GM21423 (cell line): Measurements from ENCODE around the gene SORBS1.
"Not testable (repeated sequence)": the region's sequence is repeated elsewhere in the genome, so short reads cannot be mapped to it uniquely, and the experiment has no call there.

Source experiments
- ATAC-seq: cut with Tn5 transposase; IDR thresholded peaks from one replicate; pipeline ENCODE4 v1.9.1; 2021; ENCODE audit warnings: mild to moderate bottlenecking, moderate library complexity; ENCODE audit not compliant: unreplicated experiment

SORBS1 gene

GRCh38 chr10:95496246-95496911 lies 64.8 kb downstream of the SORBS1 start:
- no peak for ATAC-seq

GRCh38 chr10:95493862-95494261 lies 67.3 kb downstream of the SORBS1 start:
- ATAC-seq, result no peak

DNA sequence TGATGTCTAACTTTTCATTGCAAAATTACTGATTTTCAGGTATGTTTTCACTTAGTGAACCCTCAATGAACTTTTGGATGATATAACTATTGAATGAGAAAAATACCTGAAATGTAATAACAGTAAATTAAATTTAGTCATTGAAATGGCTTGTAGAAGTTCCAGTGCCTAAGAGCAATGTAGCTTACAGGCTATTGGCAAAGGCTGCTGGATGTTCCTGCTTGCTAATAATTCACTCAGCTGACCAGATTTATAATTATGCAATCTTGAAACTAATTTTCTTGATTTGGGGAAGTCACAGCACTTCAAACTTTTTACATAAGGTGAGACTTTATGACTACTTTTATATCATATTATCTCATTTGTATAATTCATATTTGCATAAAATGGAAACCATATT lies 73.2 kb downstream of the SORBS1 start:
- ATAC-seq, result no peak

- no peak for ATAC-seq
These were observed 75.9 kb downstream of the SORBS1 start for GRCh38 chr10:95485056-95485844.

DNA sequence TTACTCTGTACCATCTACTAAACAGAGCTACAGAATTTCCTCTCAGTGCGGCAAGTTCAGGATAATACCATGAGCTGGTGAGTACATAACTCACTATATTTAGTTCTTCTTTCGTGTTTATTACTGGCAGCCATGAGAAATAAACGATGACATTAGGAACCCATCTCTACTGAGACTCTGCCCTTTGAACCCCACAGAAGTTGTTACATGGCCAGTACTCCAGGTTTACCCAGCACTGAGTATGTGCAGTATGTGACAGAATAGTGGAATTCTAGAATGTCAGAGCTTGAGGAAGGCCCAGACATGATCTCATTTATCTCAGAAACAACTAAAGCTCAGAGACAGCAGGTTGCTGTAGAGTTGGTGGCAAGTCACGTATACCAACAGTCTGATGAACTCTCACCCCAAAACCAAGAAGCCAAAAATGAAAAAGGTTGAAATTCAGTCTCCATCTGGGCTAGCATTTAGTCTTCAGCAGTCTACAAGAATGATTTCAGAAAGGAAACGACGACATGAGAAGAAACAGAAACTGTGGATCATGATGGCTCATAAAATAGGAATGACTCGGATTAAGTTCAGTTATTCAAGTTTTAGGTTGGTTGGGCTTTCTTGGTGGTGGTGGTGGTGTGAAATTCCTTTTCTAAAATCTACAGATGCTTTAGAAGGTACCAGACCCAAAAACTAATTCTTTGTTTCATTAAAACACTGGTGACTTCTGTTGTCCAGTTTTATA lies 78.5 kb downstream of the SORBS1 start:
- no peak for ATAC-seq

GRCh38 chr10:95480901-95481491 lies 80.2 kb downstream of the SORBS1 start:
- no peak for ATAC-seq

- no peak for ATAC-seq
These were observed 80.9 kb downstream of the SORBS1 start for GRCh38 chr10:95480102-95480900.

GRCh38 chr10:95478935-95479334 lies 82.2 kb downstream of the SORBS1 start:
- ATAC-seq, result no peak

- ATAC-seq, result no peak
These were observed 83.0 kb downstream of the SORBS1 start for GRCh38 chr10:95478185-95478584.

- no peak for ATAC-seq
These were observed 84.0 kb downstream of the SORBS1 start for GRCh38 chr10:95477175-95477520.

DNA sequence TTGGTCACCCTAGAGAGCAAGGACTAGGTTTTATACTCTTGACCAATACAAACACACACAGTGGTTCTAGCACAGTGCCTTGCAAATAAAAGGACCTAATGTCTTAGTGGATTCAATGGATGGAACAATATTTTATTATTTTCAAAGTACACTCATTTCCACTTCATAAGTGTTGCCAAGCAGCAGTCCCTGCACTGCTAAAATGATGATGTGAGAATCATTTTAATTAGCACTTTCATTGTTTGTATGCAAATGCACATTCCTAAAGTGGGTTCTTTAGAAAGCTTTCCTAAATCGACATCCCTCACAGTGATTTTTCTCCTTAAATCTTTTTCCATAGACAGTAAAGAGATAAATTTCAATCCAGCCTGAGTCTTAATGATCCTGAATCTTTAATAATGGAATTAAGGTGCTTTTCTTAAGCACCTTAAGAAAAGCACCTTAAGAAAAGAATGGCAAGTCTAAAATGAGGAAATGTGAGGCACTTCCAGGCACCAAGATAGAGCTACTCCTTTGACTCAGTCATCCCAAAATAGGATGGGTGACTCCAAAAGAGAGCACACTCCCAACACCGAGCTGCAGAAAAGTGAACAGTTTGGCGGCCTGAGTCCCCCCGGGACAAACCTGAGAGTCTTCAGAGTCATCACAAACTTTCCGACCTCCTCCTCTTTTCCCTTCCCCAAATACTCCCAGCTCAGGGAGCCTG lies 84.5 kb downstream of the SORBS1 start:
- ATAC-seq, result no peak

- ATAC-seq, result no peak
These were observed 85.2 kb downstream of the SORBS1 start for GRCh38 chr10:95475827-95476468.

DNA sequence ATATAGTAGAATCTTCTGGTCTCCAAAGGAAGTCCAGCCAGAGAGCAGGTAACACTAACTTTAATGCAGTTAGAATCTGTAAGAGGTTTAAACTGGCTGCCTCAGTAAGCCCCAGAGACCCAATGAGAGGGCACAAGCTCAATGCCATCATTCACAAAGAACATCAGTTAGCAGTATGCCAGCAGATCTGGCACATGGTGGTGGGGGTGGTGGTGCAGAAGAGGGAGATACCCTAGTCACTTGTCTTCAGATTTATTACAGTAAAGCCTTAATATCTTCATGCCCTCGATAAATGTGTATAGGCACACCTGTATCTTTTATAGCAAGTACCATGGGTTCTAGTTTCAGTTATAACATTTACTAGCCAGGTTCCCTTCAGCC lies 86.2 kb downstream of the SORBS1 start:
- ATAC-seq, result no peak

- no peak for ATAC-seq
These were observed 86.8 kb downstream of the SORBS1 start for GRCh38 chr10:95474228-95475002.

DNA sequence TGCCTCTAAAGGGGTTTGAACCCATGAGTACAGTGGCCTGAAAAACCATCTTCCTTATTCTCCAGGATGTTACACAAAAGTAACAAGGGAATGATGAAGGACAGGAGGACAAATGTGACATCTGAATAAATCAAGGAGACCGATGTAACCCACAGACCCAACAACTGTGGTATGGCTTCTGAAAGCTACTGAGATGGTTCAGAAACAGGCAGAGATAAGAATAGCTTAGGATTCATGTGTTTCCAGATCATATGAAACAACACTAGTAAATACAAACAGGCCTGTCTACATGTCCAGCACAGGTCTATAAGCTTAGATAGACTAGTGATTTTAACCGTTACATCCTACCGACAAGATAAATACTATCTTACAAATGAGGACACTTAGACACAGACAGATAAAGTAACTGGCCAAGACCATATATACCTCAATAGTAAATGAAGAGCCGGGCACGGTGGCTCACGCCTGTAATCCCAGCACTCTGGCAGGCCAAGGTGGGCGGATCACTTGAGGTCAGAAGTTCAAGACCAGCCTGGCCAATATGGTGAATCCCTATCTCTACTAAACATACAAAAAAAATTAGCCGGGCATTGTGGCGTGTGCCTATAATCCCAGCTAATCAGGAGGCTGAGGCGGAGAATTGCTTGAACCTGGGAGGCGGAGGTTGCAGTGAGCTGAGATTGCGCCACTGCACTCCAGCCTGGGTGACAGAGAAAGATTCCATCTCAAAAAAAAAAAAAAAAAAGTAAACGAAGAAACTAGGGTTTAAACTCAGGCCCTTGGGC lies 88.7 kb downstream of the SORBS1 start:
- ATAC-seq, result no peak

- ATAC-seq, result no peak
These were observed 91.5 kb downstream of the SORBS1 start for GRCh38 chr10:95469676-95470075.

DNA sequence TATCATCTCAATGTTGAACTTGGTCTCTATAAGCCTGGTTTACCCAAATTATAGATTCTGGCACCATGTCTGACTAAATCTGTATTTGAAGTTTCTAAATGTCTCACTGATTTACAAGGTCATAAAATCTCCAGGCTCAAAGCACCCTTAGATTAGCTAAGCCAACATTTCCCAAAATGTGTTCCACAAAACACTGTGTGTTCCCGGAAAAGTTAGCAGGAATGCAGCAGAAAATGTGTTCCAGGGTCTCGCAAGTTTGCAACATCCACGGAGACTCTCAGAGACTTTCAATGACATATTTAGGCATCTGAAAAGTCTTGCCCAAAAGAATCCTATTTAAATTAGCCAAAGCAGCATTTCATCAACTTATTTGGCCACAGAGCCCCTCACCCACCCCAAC lies 91.9 kb downstream of the SORBS1 start:
- no peak for ATAC-seq

- not testable (repeated sequence) for ATAC-seq
These were observed 93.5 kb downstream of the SORBS1 start for GRCh38 chr10:95467642-95468041.
